ENCODE results near the gene CACNA1S.

The CACNA1S gene

GRCh38 chr1:201105688-201106087, 6.5 kb downstream of the CACNA1S start:
- H3K27me3 ChIP-seq (ENCODE audit: insufficient read depth, low read length), result no peaks in the 10 kb centered on the region
- no peak overlapping the region for H2AFZ ChIP-seq (ENCODE audit: low read depth, low read length)
- no peaks in the 10 kb centered on the region for H3K36me3 ChIP-seq (ENCODE audit: insufficient read depth, low read length)
- H3K4me1 ChIP-seq (ENCODE audit: insufficient read depth, low read length), result peaks cover 40% of the 10 kb centered on the region
- no peak overlapping the region for H3K4me3 ChIP-seq (ENCODE audit: low read length)
- no peaks in the 10 kb centered on the region for H3K9me3 ChIP-seq (ENCODE audit: low read length)

GRCh38 chr1:201104141-201104540, 8.1 kb downstream of the CACNA1S start:
- H3K4me1 ChIP-seq (ENCODE audit: insufficient read depth, low read length), result peaks cover 47% of the 10 kb centered on the region
- no peaks in the 10 kb centered on the region for H3K27me3 ChIP-seq (ENCODE audit: insufficient read depth, low read length)
- no peak overlapping the region for H3K4me3 ChIP-seq (ENCODE audit: low read length)
- H2AFZ ChIP-seq (ENCODE audit: low read depth, low read length), result no peak overlapping the region
- H3K36me3 ChIP-seq (ENCODE audit: insufficient read depth, low read length), result no peaks in the 10 kb centered on the region
- H3K9me3 ChIP-seq (ENCODE audit: low read length), result no peaks in the 10 kb centered on the region

GRCh38 chr1:201103666-201104065, 8.6 kb downstream of the CACNA1S start:
- no peaks in the 10 kb centered on the region for H3K27me3 ChIP-seq (ENCODE audit: insufficient read depth, low read length)
- H3K4me1 ChIP-seq (ENCODE audit: insufficient read depth, low read length), result peaks cover 42% of the 10 kb centered on the region

GRCh38 chr1:201100169-201100930, 11.9 kb downstream of the CACNA1S start:
- Histone ChIP-seq H3K27me3 (ENCODE audit: insufficient read depth, low read length) (no peaks in the 10 kb centered on the region), H3K36me3 (ENCODE audit: insufficient read depth, low read length) (no peaks in the 10 kb centered on the region), H3K9me3 (ENCODE audit: low read length) (no peaks in the 10 kb centered on the region), H3K4me3 (ENCODE audit: low read length) (no peak overlapping the region), H3K4me1 (ENCODE audit: insufficient read depth, low read length) (peaks cover 35% of the 10 kb centered on the region), H2AFZ (ENCODE audit: low read depth, low read length) (no peak overlapping the region)

More at GRCh38 chr1:201103666-201104065, 8.6 kb downstream of the CACNA1S start:
- H3K9me3 ChIP-seq (ENCODE audit: low read length), result no peaks in the 10 kb centered on the region
- H2AFZ ChIP-seq (ENCODE audit: low read depth, low read length), result no peak overlapping the region
- H3K36me3 ChIP-seq (ENCODE audit: insufficient read depth, low read length), result no peaks in the 10 kb centered on the region
- no peak overlapping the region for H3K4me3 ChIP-seq (ENCODE audit: low read length)

GRCh38 chr1:201098992-201099677, 13.1 kb downstream of the CACNA1S start:
- peaks cover 33% of the 10 kb centered on the region for H3K4me1 ChIP-seq (ENCODE audit: insufficient read depth, low read length)
- no peak overlapping the region for H3K4me3 ChIP-seq (ENCODE audit: low read length)
- no peaks in the 10 kb centered on the region for H3K27me3 ChIP-seq (ENCODE audit: insufficient read depth, low read length)
- H3K36me3 ChIP-seq (ENCODE audit: insufficient read depth, low read length), result no peaks in the 10 kb centered on the region
- H2AFZ ChIP-seq (ENCODE audit: low read depth, low read length), result no peak overlapping the region
- H3K9me3 ChIP-seq (ENCODE audit: low read length), result no peaks in the 10 kb centered on the region

GRCh38 chr1:201096977-201097856, 15.0 kb downstream of the CACNA1S start:
- H3K27me3 ChIP-seq (ENCODE audit: insufficient read depth, low read length), result no peaks in the 10 kb centered on the region
- H2AFZ ChIP-seq (ENCODE audit: low read depth, low read length), result no peak overlapping the region
- no peak overlapping the region for H3K4me3 ChIP-seq (ENCODE audit: low read length)
- H3K4me1 ChIP-seq (ENCODE audit: insufficient read depth, low read length), result peaks cover 31% of the 10 kb centered on the region
- no peaks in the 10 kb centered on the region for H3K9me3 ChIP-seq (ENCODE audit: low read length)
- H3K36me3 ChIP-seq (ENCODE audit: insufficient read depth, low read length), result no peaks in the 10 kb centered on the region

GRCh38 chr1:201096041-201096461, 16.2 kb downstream of the CACNA1S start:
- H3K4me1 ChIP-seq (ENCODE audit: insufficient read depth, low read length), result peaks cover 31% of the 10 kb centered on the region
- H3K27me3 ChIP-seq (ENCODE audit: insufficient read depth, low read length), result no peaks in the 10 kb centered on the region

GRCh38 chr1:201095581-201095980, 16.6 kb downstream of the CACNA1S start:
- H3K4me1 ChIP-seq (ENCODE audit: insufficient read depth, low read length), result peaks cover 31% of the 10 kb centered on the region
- H3K9me3 ChIP-seq (ENCODE audit: low read length), result no peaks in the 10 kb centered on the region
- H3K27me3 ChIP-seq (ENCODE audit: insufficient read depth, low read length), result no peaks in the 10 kb centered on the region
- no peak overlapping the region for H2AFZ ChIP-seq (ENCODE audit: low read depth, low read length)
- no peaks in the 10 kb centered on the region for H3K36me3 ChIP-seq (ENCODE audit: insufficient read depth, low read length)
- H3K4me3 ChIP-seq (ENCODE audit: low read length), result no peak overlapping the region

More at GRCh38 chr1:201096041-201096461, 16.2 kb downstream of the CACNA1S start:
- Histone ChIP-seq H3K36me3 (ENCODE audit: insufficient read depth, low read length) (no peaks in the 10 kb centered on the region), H2AFZ (ENCODE audit: low read depth, low read length) (no peak overlapping the region), H3K4me3 (ENCODE audit: low read length) (no peak overlapping the region), H3K9me3 (ENCODE audit: low read length) (no peaks in the 10 kb centered on the region)

- Histone ChIP-seq H3K4me1 (ENCODE audit: insufficient read depth, low read length) (peaks cover 32% of the 10 kb centered on the region), H3K9me3 (ENCODE audit: low read length) (no peaks in the 10 kb centered on the region), H3K27me3 (ENCODE audit: insufficient read depth, low read length) (no peaks in the 10 kb centered on the region), H2AFZ (ENCODE audit: low read depth, low read length) (no peak overlapping the region), H3K4me3 (ENCODE audit: low read length) (no peak overlapping the region), H3K36me3 (ENCODE audit: insufficient read depth, low read length) (no peaks in the 10 kb centered on the region)
Measured at GRCh38 chr1:201094832-201095231, 17.4 kb downstream of the CACNA1S start.

- Histone ChIP-seq H3K9me3 (ENCODE audit: low read length) (no peaks in the 10 kb centered on the region), H3K27me3 (ENCODE audit: insufficient read depth, low read length) (no peaks in the 10 kb centered on the region), H3K4me3 (ENCODE audit: low read length) (no peak overlapping the region), H2AFZ (ENCODE audit: low read depth, low read length) (no peak overlapping the region), H3K36me3 (ENCODE audit: insufficient read depth, low read length) (no peaks in the 10 kb centered on the region), H3K4me1 (ENCODE audit: insufficient read depth, low read length) (peaks cover 34% of the 10 kb centered on the region)
Measured at GRCh38 chr1:201093962-201094361, 18.3 kb downstream of the CACNA1S start.

GRCh38 chr1:201093561-201093960, 18.7 kb downstream of the CACNA1S start:
- no peaks in the 10 kb centered on the region for H3K9me3 ChIP-seq (ENCODE audit: low read length)
- no peak overlapping the region for H2AFZ ChIP-seq (ENCODE audit: low read depth, low read length)
- H3K36me3 ChIP-seq (ENCODE audit: insufficient read depth, low read length), result no peaks in the 10 kb centered on the region

GRCh38 chr1:201092738-201093137, 19.5 kb downstream of the CACNA1S start:
- Histone ChIP-seq H3K4me3 (ENCODE audit: low read length) (no peak overlapping the region), H3K36me3 (ENCODE audit: insufficient read depth, low read length) (no peaks in the 10 kb centered on the region), H3K27me3 (ENCODE audit: insufficient read depth, low read length) (no peaks in the 10 kb centered on the region), H2AFZ (ENCODE audit: low read depth, low read length) (no peak overlapping the region), H3K4me1 (ENCODE audit: insufficient read depth, low read length) (peaks cover 34% of the 10 kb centered on the region), H3K9me3 (ENCODE audit: low read length) (no peaks in the 10 kb centered on the region)

More at GRCh38 chr1:201093561-201093960, 18.7 kb downstream of the CACNA1S start:
- Histone ChIP-seq H3K4me1 (ENCODE audit: insufficient read depth, low read length) (peaks cover 34% of the 10 kb centered on the region), H3K27me3 (ENCODE audit: insufficient read depth, low read length) (no peaks in the 10 kb centered on the region), H3K4me3 (ENCODE audit: low read length) (no peak overlapping the region)

- no peak overlapping the region for H2AFZ ChIP-seq (ENCODE audit: low read depth, low read length)
- H3K27me3 ChIP-seq (ENCODE audit: insufficient read depth, low read length), result no peaks in the 10 kb centered on the region
- no peaks in the 10 kb centered on the region for H3K9me3 ChIP-seq (ENCODE audit: low read length)
- H3K36me3 ChIP-seq (ENCODE audit: insufficient read depth, low read length), result no peaks in the 10 kb centered on the region
- H3K4me1 ChIP-seq (ENCODE audit: insufficient read depth, low read length), result peaks cover 22% of the 10 kb centered on the region
- no peak overlapping the region for H3K4me3 ChIP-seq (ENCODE audit: low read length)
Measured at GRCh38 chr1:201091256-201091655, 21.0 kb downstream of the CACNA1S start.
